ENCODE data around the gene SERP2. TPM values are rescaled to one million over a fixed set of nuclear protein-coding genes. Genes with fewer than 3 reads are reported as not detected.
A peak's percentile ranks its signal among the peaks of the same experiment; 100 is the strongest.
"Not testable (repeated sequence)": the region's sequence is repeated elsewhere in the genome, so short reads cannot be mapped to it uniquely, and the experiment has no call there.

The SERP2 gene
- total RNA-seq, result 1 to 10 TPM; 3.2 to 6.4 TPM
- long read RNA-seq, partial matches to known transcripts, result 3 of 8 reads
- long read RNA-seq, other reads (novel, unspliced or antisense), result 1 of 8 reads

- intact Hi-C loops (cut with DNase I, micrococcal nuclease), result no loop called here
- DNase-seq, result peak in 1 of 2 donors; percentile 44
- peak; percentile 16 for ATAC-seq
These were observed at the start of gene SERP2 for GRCh38 chr13:44373601-44374347. Gene SERP2, plus strand, starts transcription at chr13:44373824. Its CDS starts 202 bp downstream, at chr13:44374026.

DNA sequence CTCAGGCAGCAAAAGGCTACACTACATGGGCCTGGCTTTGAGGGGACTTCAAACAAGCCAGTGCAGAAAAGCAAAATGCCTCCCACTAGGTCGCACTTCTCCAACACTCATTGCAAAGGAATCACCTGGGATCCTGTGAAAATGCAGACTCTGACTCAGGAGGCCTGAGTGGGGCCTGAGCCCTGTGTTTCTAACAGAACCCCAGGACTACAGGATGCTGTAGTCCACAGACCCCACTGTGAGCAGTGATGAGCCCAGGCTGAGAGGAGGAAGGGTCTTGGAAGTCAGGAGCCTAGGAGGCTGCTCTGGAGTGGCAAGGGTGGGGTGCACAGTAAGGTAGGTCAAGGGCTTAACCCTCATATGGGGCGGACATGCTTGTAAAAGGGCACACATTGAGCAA lies 46.7 kb upstream of the SERP2 start:
- DNase-seq (no peak), ATAC-seq (no peak)
- intact Hi-C loops (cut with DNase I, micrococcal nuclease), result no loop called here

- ATAC-seq; intact Hi-C loops (cut with DNase I, micrococcal nuclease); DNase-seq: not testable (repeated sequence)
These were observed 44.6 kb upstream of the SERP2 start for GRCh38 chr13:44329041-44329440.

GRCh38 chr13:44329909-44330545 lies 43.6 kb upstream of the SERP2 start:
- ATAC-seq (no peak), DNase-seq (no peak)
- intact Hi-C loops (cut with DNase I, micrococcal nuclease), result no loop called here

GRCh38 chr13:44331446-44331845 lies 42.2 kb upstream of the SERP2 start:
- no peak for ATAC-seq

DNA sequence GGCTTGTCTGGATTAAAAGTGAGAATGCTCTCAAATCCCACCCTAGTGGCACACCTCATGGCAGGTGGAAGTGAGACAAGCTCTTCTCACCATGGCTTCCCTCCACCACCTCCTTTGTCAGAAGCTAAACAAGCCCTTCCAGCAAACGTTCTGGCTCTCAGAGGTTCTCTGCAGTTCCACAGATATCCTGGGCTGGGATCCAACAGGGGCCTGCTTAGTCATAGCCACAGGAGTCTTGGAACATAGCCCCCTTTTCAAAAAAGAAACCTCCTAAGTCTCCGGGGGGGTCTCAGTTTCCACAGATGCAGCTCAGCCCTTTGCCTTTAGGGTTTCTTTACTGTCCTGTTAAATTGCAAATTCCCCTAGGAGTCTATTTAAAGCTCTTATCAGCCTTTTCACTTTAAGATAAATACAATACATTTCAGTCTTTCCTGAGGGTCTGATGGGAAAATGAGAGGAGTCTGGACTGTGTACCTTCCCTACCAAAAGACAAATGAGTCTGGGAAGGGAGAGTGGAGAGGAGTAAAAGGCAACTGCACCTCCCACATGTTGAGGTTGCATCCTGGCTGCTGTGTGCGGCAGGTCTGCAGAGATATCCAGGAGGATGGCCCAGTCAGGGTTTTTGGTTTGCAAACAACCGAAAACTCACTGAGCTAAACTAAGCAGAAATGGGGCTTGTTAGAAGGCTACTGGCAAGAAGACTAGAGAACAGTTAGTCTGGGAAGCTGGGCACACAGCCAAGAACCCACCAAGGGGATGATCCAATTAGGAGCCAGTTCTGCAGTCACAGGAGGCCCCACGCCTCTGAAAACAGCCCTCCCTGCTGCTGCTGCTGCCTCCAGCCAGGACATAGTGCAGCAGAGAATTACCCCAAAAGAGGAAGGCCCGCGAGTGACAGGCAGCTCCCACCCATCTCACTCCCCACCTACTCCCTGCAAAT lies 41.4 kb upstream of the SERP2 start:
- DNase-seq, result peak; percentile 32 to 65
- no peak for ATAC-seq
- intact Hi-C loops (cut with DNase I, micrococcal nuclease), result no loop called here

More at GRCh38 chr13:44331446-44331845, 42.2 kb upstream of the SERP2 start:
- no peak for DNase-seq
- intact Hi-C loops (cut with DNase I, micrococcal nuclease), result no loop called here

DNA sequence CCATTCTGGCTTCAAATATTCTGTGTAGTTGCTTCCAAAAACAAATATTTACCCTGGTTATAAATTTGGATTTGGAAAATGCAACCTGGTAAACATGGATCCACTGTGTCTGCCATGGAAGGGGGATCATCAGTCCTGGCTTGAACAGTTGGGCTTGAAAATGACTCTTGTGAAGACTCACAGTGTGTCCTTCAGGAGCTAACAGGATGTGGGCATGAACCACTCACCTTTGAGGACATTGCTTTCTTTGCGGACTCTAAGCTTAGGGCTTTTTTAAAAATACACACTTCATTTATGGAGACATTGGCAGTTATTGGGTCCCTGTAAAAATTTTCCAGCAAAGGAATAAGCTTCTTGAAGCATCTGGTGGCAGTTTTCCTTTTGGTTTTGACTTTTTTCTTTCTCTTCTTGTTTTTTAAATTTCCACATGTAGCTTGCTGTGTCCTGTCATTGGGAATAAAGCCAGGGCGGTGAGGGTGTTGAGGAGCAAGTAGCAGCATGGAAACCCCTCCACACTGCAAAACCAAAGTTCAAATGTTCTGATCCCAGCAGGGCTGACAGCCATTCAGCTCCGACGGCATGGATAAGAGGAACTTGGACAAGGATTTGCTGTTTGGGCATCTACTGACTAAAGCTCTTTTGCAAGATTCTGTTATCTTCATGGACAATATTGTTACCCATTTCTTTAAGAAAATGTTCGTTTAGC lies 39.5 kb upstream of the SERP2 start:
- intact Hi-C loops (cut with DNase I, micrococcal nuclease), result no loop called here
- no peak for ATAC-seq
- no peak for DNase-seq

DNA sequence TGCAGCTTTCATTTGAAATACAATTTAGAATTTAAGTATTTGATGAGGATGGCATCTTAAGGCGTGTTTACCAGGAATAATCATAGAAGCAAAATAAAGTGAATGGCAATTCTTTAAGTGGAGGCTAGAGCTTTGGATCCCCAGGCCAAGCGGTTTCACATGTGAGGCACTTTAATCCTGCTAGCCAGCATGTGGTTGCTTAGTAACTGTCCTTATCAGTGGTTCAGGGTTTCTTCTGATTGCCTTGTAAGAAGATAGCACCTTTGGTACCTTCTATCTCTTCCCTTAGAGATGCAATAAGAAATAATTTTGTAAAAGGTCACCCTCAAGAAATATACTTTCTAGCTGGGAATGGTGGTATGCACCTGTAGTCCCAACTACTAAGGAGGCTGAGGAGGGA lies 38.9 kb upstream of the SERP2 start:
- DNase-seq (no peak), ATAC-seq (no peak)
- intact Hi-C loops (cut with DNase I, micrococcal nuclease), result no loop called here

DNA sequence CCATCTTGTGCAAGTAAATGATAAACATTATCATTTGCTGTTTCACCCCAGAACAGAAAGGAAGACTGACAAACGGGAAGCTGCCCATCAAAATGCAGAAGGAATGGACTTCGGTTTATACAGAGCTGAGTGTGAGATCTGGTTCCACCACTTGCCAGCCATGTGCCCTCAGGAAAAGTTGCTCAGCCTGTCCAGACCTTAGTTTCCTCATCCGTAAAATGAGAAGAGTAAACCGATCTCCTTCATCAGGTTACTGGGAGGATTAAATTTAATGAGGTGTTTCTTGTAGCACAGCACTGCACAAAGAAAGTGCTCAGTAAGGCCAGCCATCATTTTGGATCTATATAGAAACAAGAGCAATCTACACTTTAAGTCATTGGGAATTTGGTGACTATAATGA lies 36.7 kb upstream of the SERP2 start:
- ATAC-seq, result no peak
- intact Hi-C loops (cut with DNase I, micrococcal nuclease), result no loop called here
- no peak for DNase-seq

DNA sequence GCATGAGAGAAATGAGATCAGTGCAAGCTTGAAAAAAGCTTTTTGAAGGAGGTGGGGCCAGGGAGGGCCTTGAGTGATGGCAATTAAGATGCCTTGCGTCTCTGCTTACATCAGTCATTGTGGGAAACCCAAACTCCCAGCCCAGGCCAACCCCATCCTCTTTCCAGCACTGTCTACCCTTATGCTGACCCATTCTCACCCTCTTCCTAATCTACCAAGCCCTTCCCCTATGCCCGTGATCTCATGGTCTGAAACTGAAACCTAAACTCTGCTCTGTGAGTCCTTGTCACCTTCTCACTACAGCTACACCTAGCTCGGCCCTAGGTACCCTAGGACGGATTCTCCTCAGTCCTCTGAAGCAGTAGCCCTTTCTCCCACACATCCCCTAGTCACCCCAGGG lies 36.0 kb upstream of the SERP2 start:
- ATAC-seq, result no peak
- intact Hi-C loops (cut with DNase I, micrococcal nuclease), result no loop called here

DNA sequence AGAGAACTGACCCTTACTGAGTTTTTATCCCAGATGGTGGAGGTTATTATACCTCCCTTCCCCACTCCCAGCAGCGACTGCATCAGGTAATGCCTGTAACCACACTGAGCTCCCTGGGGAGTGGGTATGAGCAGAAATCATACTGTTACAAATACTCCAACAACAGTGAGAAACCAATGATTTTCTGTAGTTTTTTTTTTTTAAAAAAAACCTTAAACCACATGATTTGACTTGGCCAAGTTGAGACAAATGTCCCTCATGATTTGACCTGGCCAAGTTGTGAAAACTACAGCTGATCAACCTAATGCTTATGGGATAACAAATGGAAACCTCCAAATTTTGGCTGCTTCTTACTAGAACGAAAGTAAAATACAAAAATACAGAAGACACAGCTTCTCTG lies 33.1 kb upstream of the SERP2 start:
- ATAC-seq, result no peak
- intact Hi-C loops (cut with DNase I, micrococcal nuclease), result no loop called here

More for the DNA sequence above, 36.0 kb upstream of the SERP2 start:
- DNase-seq, result no peak

DNA sequence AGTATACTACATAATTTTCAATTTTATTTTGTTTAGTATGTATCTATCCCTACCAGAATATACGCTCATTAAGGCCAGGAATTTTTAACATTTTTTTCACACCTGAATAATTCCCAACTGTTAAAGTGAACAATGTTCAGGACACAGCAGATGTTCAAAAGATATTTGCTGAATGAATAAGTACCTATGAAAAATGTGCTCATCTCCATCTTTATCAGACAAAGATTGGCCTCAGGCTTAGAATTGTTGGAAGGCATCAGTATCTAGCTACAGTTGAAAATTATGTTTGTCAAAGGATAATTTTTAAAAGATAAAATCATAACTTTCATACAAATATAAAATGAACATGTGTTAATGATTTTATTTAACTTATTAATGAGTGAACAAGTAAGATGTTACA lies 30.9 kb upstream of the SERP2 start:
- intact Hi-C loops (cut with DNase I, micrococcal nuclease), result no loop called here
- no peak for ATAC-seq
- no peak for DNase-seq

More for the DNA sequence above, 33.1 kb upstream of the SERP2 start:
- no peak for DNase-seq

GRCh38 chr13:44346534-44346933 lies 27.1 kb upstream of the SERP2 start:
- peak; percentile 76 for ATAC-seq
- intact Hi-C loops (cut with DNase I, micrococcal nuclease), result no loop called here
- DNase-seq, result no peak

DNA sequence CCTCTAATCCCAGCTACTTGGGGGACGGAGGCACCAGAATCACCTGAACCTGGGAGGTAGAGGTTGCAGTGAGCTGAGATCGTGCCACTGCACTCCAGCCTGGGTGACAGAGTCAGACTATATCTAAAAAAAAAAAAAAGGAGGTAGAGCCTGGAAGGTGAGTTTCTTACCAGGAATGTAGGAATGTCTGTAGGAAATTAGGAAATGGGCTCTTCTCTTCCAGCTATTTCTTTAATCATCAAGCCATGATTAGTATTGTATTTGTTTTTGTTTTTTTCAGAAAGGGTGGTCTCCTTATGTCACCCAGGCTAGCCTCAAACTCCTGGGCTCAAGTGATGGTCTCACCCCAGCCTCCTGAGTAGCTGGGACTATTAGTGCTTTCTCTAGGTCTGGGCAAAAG lies 26.3 kb upstream of the SERP2 start:
- no peak for ATAC-seq
- intact Hi-C loops (cut with DNase I, micrococcal nuclease), result no loop called here
- no peak for DNase-seq

GRCh38 chr13:44347949-44348348 lies 25.7 kb upstream of the SERP2 start:
- ATAC-seq (no peak), DNase-seq (no peak)
- intact Hi-C loops (cut with DNase I, micrococcal nuclease), result no loop called here

DNA sequence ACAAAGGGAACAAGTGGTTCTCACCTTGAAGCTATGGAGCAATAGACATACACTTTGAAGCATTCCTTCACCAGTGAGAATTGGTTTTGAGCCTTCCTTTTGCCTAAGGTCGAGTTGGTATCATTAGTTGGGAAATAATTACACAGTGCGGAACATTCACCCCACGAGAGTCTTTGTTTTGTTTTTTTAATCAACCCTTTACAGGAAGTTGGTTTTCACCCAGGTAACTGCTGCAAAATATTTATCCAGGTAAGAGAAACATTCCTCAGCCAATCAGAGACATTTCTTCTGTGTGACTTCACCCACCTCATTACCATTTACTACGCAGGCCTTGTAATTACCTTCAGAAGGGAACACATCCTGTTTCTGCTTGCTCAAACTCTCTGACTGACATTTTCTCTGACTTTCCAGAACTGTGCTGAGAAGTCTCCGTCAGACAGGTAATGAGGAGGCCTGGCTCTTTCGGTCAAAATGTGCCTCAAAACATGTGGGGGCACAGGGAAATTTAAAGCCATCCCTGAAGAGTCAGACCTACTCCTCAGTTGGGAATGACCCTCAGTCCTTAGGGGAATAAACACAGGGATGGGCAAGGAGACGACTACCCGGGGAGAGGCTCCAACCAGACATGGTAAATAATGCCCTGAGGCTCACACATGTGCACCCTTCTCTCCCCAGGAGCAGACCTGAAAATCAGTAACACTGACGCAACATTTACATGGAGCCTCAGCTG lies 22.7 kb upstream of the SERP2 start:
- DNase-seq, result no peak
- intact Hi-C loops (cut with DNase I, micrococcal nuclease), result no loop called here
- ATAC-seq, result peak; percentile 57

DNA sequence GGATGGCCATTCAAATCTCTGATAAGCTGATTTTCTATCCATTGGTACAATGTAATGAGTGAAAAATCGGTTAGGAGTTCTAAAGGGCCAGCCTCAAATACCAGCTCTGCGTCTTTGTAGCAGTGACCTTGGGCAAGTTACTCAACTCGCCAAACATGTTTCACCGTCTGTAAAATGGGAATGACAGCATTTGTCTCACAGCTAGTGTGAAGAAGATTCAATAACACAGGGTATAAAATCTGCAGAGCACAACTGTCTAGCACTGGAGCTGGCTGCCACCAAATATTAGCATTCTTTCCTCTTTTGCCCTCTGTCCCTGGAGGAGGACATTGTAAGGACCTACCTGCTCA lies 22.1 kb upstream of the SERP2 start:
- DNase-seq, result no peak
- ATAC-seq, result no peak
- intact Hi-C loops (cut with DNase I, micrococcal nuclease), result no loop called here

DNA sequence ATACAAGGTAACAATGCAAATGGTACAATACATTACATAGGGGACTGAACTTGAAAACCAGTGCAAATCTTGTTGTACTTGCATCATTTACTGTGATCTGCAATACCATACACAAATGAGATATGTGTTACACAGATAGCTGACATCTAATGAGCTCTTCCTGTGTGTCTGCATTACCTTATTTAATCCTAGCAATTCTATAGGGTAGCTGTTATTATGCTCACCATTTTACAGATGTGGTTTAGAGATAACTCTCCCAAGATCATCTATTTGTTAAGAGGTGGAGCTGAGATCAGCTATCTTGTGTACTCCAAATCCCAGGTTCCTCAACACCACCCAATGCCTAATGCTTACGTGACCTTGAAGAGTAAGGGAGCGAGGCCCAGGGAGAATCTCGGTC lies 21.4 kb upstream of the SERP2 start:
- DNase-seq (no peak), ATAC-seq (no peak)
- intact Hi-C loops (cut with DNase I, micrococcal nuclease), result no loop called here

Measured in left colon (tissue), 2 donors.